ENCODE results near the gene USH2A. TPM values are rescaled to one million over a fixed set of nuclear protein-coding genes. Genes with fewer than 3 reads are reported as not detected.

The USH2A gene
- total RNA-seq, 1 donor from 2014 or later, result 0.02 TPM

- no peak overlapping the region for H3K4me2 ChIP-seq (ENCODE audit: low read length)
- H3K36me3 ChIP-seq (ENCODE audit: insufficient read depth, low read length), result no peaks in the 10 kb centered on the region
- H3K79me2 ChIP-seq (ENCODE audit: insufficient read depth, low read length), result no peaks in the 10 kb centered on the region
- no peaks in the 10 kb centered on the region for H3K4me1 ChIP-seq (ENCODE audit: insufficient read depth, low read length)
- H3K4me3 Mint-ChIP-seq (ENCODE audit: unreplicated experiment), result no peak overlapping the region
- no peak for TF ChIP-seq CTCF (IDR thresholded peaks at IDR 0.05; ENCODE audit: insufficient read depth, low read depth, low read length)
- no peak for TF ChIP-seq EZH2 (IDR thresholded peaks at IDR 0.05; ENCODE audit: insufficient read depth, low read length)
- H4K20me1 ChIP-seq (ENCODE audit: insufficient read depth, low read length), result no peaks in the 10 kb centered on the region
- no peaks in the 10 kb centered on the region for H3K4me1 Mint-ChIP-seq (ENCODE audit: low read depth, unreplicated experiment)
- peak; percentile 4 for DNase-seq (ENCODE audit: low read depth)
- no peak overlapping the region for H3K9ac ChIP-seq (ENCODE audit: low read length)
- no peaks in the 10 kb centered on the region for H3K36me3 Mint-ChIP-seq (ENCODE audit: low read depth, unreplicated experiment)
- no peak overlapping the region for H2AFZ ChIP-seq (ENCODE audit: low read depth, low read length)
- no peak overlapping the region for H3K27ac Mint-ChIP-seq (ENCODE audit: unreplicated experiment)
- H3K27me3 ChIP-seq (ENCODE audit: insufficient read depth, low read length), result peaks cover 2% of the 10 kb centered on the region
- H3K27me3 Mint-ChIP-seq (ENCODE audit: low read depth, unreplicated experiment), result no peaks in the 10 kb centered on the region
- no peak overlapping the region for H3K4me3 ChIP-seq (ENCODE audit: insufficient read depth, low read depth, low read length)
- H3K9me3 ChIP-seq (ENCODE audit: insufficient read depth, low read depth, low read length), result no peaks in the 10 kb centered on the region
- no peak overlapping the region for H3K27ac ChIP-seq (ENCODE audit: low read depth, low read length)
- H3K9me3 Mint-ChIP-seq (ENCODE audit: unreplicated experiment), result no peaks in the 10 kb centered on the region
- no peak for FAIRE-seq
Measured at GRCh38 chr1:215957663-215958062, 465.6 kb downstream of the USH2A start.

- H4K20me1 ChIP-seq (ENCODE audit: insufficient read depth, low read length), result no peaks in the 10 kb centered on the region
- H3K4me1 ChIP-seq (ENCODE audit: insufficient read depth, low read length), result no peaks in the 10 kb centered on the region
- FAIRE-seq (no peak), DNase-seq (ENCODE audit: low read depth) (no peak)
- no peak overlapping the region for H3K4me3 ChIP-seq (ENCODE audit: insufficient read depth, low read depth, low read length)
- no peaks in the 10 kb centered on the region for H3K27me3 ChIP-seq (ENCODE audit: insufficient read depth, low read length)
- no peaks in the 10 kb centered on the region for H3K36me3 Mint-ChIP-seq (ENCODE audit: low read depth, unreplicated experiment)
- no peaks in the 10 kb centered on the region for H3K27me3 Mint-ChIP-seq (ENCODE audit: low read depth, unreplicated experiment)
- no peaks in the 10 kb centered on the region for H3K36me3 ChIP-seq (ENCODE audit: insufficient read depth, low read length)
- H3K4me3 Mint-ChIP-seq (ENCODE audit: unreplicated experiment), result no peak overlapping the region
- H3K79me2 ChIP-seq (ENCODE audit: insufficient read depth, low read length), result no peaks in the 10 kb centered on the region
- H3K9me3 Mint-ChIP-seq (ENCODE audit: unreplicated experiment), result peaks cover 2% of the 10 kb centered on the region
- H3K4me1 Mint-ChIP-seq (ENCODE audit: low read depth, unreplicated experiment), result no peaks in the 10 kb centered on the region
- no peaks in the 10 kb centered on the region for H3K9me3 ChIP-seq (ENCODE audit: insufficient read depth, low read depth, low read length)
- no peak for TF ChIP-seq EZH2 (IDR thresholded peaks at IDR 0.05; ENCODE audit: insufficient read depth, low read length)
- no peak for TF ChIP-seq CTCF (IDR thresholded peaks at IDR 0.05; ENCODE audit: insufficient read depth, low read depth, low read length)
- H3K27ac ChIP-seq (ENCODE audit: low read depth, low read length), result no peak overlapping the region
- no peak overlapping the region for H3K9ac ChIP-seq (ENCODE audit: low read length)
- no peak overlapping the region for H3K4me2 ChIP-seq (ENCODE audit: low read length)
- no peak overlapping the region for H2AFZ ChIP-seq (ENCODE audit: low read depth, low read length)
- H3K27ac Mint-ChIP-seq (ENCODE audit: unreplicated experiment), result no peak overlapping the region
Measured at GRCh38 chr1:215932558-215932957, 490.7 kb downstream of the USH2A start.

- TF ChIP-seq EZH2 (IDR thresholded peaks at IDR 0.05; ENCODE audit: insufficient read depth, low read length) (no peak), CTCF (IDR thresholded peaks at IDR 0.05; ENCODE audit: insufficient read depth, low read depth, low read length) (no peak)
- no peaks in the 10 kb centered on the region for H3K9me3 ChIP-seq (ENCODE audit: insufficient read depth, low read depth, low read length)
- no peak for FAIRE-seq
- no peak for DNase-seq (ENCODE audit: low read depth)
- H3K4me1 Mint-ChIP-seq (ENCODE audit: low read depth, unreplicated experiment), result peaks cover 4% of the 10 kb centered on the region
- H3K79me2 ChIP-seq (ENCODE audit: insufficient read depth, low read length), result no peaks in the 10 kb centered on the region
- H3K9me3 Mint-ChIP-seq (ENCODE audit: unreplicated experiment), result peaks cover 2% of the 10 kb centered on the region
- H3K27ac ChIP-seq (ENCODE audit: low read depth, low read length), result no peak overlapping the region
- H3K9ac ChIP-seq (ENCODE audit: low read length), result no peak overlapping the region
- no peak overlapping the region for H2AFZ ChIP-seq (ENCODE audit: low read depth, low read length)
- no peak overlapping the region for H3K4me3 ChIP-seq (ENCODE audit: insufficient read depth, low read depth, low read length)
- H3K27me3 Mint-ChIP-seq (ENCODE audit: low read depth, unreplicated experiment), result no peaks in the 10 kb centered on the region
- H3K4me3 Mint-ChIP-seq (ENCODE audit: unreplicated experiment), result no peak overlapping the region
- H3K4me1 ChIP-seq (ENCODE audit: insufficient read depth, low read length), result no peaks in the 10 kb centered on the region
- H3K27me3 ChIP-seq (ENCODE audit: insufficient read depth, low read length), result no peaks in the 10 kb centered on the region
- H3K4me2 ChIP-seq (ENCODE audit: low read length), result no peak overlapping the region
- no peaks in the 10 kb centered on the region for H3K36me3 ChIP-seq (ENCODE audit: insufficient read depth, low read length)
- no peaks in the 10 kb centered on the region for H4K20me1 ChIP-seq (ENCODE audit: insufficient read depth, low read length)
- H3K36me3 Mint-ChIP-seq (ENCODE audit: low read depth, unreplicated experiment), result no peaks in the 10 kb centered on the region
- no peak overlapping the region for H3K27ac Mint-ChIP-seq (ENCODE audit: unreplicated experiment)
Measured at GRCh38 chr1:215926670-215927069, 496.6 kb downstream of the USH2A start.
